Hematopoietic multipotent progenitor cell treated with erythropoietin and hydrocortisone succinate and interleukin-3 and kit ligand, for 4 days (in vitro differentiated cells): ENCODE data around the gene POU2F3.

ENCODE experiments used
- DNase-seq: peaks from one replicate; pipeline ENCODE4 v3.0.0-alpha.2; 2015

POU2F3 gene

GRCh38 chr11:120239713-120240640 lies at the start of gene POU2F3:
POU2F3 (plus strand) TSS chr11:120240140; CDS start chr11:120240344, 204 bp downstream.
- DNase-seq: no peak

GRCh38 chr11:120191058-120191457 lies 48.9 kb upstream of the POU2F3 start:
- no peak for DNase-seq

- DNase-seq: no peak
These were observed 46.9 kb upstream of the POU2F3 start for GRCh38 chr11:120192831-120193625.

- DNase-seq: no peak
These were observed 45.8 kb upstream of the POU2F3 start for GRCh38 chr11:120194166-120194565.

GRCh38 chr11:120195601-120196320 lies 44.2 kb upstream of the POU2F3 start:
- DNase-seq: no peak

GRCh38 chr11:120196826-120197225 lies 43.1 kb upstream of the POU2F3 start:
- DNase-seq: peak; percentile 55

GRCh38 chr11:120197251-120197891 lies 42.6 kb upstream of the POU2F3 start:
- no peak for DNase-seq

- no peak for DNase-seq
These were observed 42.0 kb upstream of the POU2F3 start for GRCh38 chr11:120197977-120198376.

- DNase-seq: no peak
These were observed 41.5 kb upstream of the POU2F3 start for GRCh38 chr11:120198403-120198786.

- no peak for DNase-seq
These were observed 41.0 kb upstream of the POU2F3 start for GRCh38 chr11:120198787-120199469.

GRCh38 chr11:120199613-120200012 lies 40.3 kb upstream of the POU2F3 start:
- no peak for DNase-seq

- DNase-seq: no peak
These were observed 39.3 kb upstream of the POU2F3 start for GRCh38 chr11:120200677-120201076.

- DNase-seq: no peak
These were observed 38.3 kb upstream of the POU2F3 start for GRCh38 chr11:120201653-120202052.

GRCh38 chr11:120203626-120204025 lies 36.3 kb upstream of the POU2F3 start:
- DNase-seq: no peak

- no peak for DNase-seq
These were observed 34.3 kb upstream of the POU2F3 start for GRCh38 chr11:120205596-120206161.

- DNase-seq: no peak
These were observed 32.4 kb upstream of the POU2F3 start for GRCh38 chr11:120207512-120207911.

GRCh38 chr11:120208001-120208441 lies 31.9 kb upstream of the POU2F3 start:
- DNase-seq: peak; percentile 77

GRCh38 chr11:120208777-120209176 lies 31.2 kb upstream of the POU2F3 start:
- peak; percentile 42 for DNase-seq

GRCh38 chr11:120209746-120210625 lies 30.0 kb upstream of the POU2F3 start:
- no peak for DNase-seq
